ENCODE measurements around the gene SIDT1. TPM values are rescaled to one million over a fixed set of nuclear protein-coding genes. Genes with fewer than 3 reads are reported as not detected.

SIDT1 gene
- total RNA-seq, 1 experiment from 2014 or later, result not detected

- Mint-ChIP-seq H3K9me3 (no peaks in the 10 kb centered on the region), H3K36me3 (ENCODE audit: insufficient read depth in 1 of 3, low read depth in 3 of 3) (no peaks in the 10 kb centered on the region; a peak in 1 of 7 replicates), H3K27ac (no peak overlapping the region), H3K4me1 (peaks cover 17 to 19% of the 10 kb centered on the region in 2 experiments), H3K4me3 (no peak overlapping the region), H3K27me3 (ENCODE audit: low read depth) (no peaks in the 10 kb centered on the region)
- no peak overlapping the region for H3T11ph ChIP-seq (ENCODE audit: low read length)
- no peak overlapping the region for H3K27ac ChIP-seq (ENCODE audit: insufficient read length, low read depth, low read length)
- H4K91ac ChIP-seq (ENCODE audit: insufficient read length, low read depth, low read length), result no peak overlapping the region
- H3K27me3 ChIP-seq (ENCODE audit: insufficient read depth, low read length), result no peaks in the 10 kb centered on the region
- H3K18ac ChIP-seq (ENCODE audit: insufficient read length, low read depth, low read length), result no peak overlapping the region
- H3K14ac ChIP-seq (ENCODE audit: insufficient read depth, low read length), result no peak overlapping the region
- H3K9ac ChIP-seq (ENCODE audit: extremely low read depth, insufficient read length, low read length), result no peak overlapping the region
- H4K5ac ChIP-seq (ENCODE audit: insufficient read length, low read depth, low read length), result no peak overlapping the region
- no peak for TF ChIP-seq CTCF (conservative IDR thresholded peaks at IDR 0.05)
- H2BK20ac ChIP-seq (ENCODE audit: low read depth, low read length, poor library complexity, severe bottlenecking), result no peak overlapping the region
- H2BK120ac ChIP-seq (ENCODE audit: low read depth, low read length, poor library complexity, severe bottlenecking), result no peak overlapping the region
- H2BK5ac ChIP-seq (ENCODE audit: insufficient read length, low read length), result no peak overlapping the region
- no peak overlapping the region for H2AFZ ChIP-seq (ENCODE audit: low read length)
- no peaks in the 10 kb centered on the region for H4K20me1 ChIP-seq (ENCODE audit: control insufficient read depth, insufficient read depth, insufficient read length)
- H3K9me3 ChIP-seq (ENCODE audit: control insufficient read depth, low read depth, low read length), result no peaks in the 10 kb centered on the region
- no peak overlapping the region for H2AK5ac ChIP-seq (ENCODE audit: insufficient read length, low read length)
- no peak overlapping the region for H3K4ac ChIP-seq (ENCODE audit: low read depth, low read length)
- H3K23ac ChIP-seq (ENCODE audit: insufficient read length, low read depth, low read length), result no peak overlapping the region
- no peaks in the 10 kb centered on the region for H3K79me2 ChIP-seq (ENCODE audit: insufficient read depth, low read length)
- H3K23me2 ChIP-seq (ENCODE audit: insufficient read length, low read depth, low read length, poor library complexity, severe bottlenecking), result no peaks in the 10 kb centered on the region
- H3K79me1 ChIP-seq (ENCODE audit: insufficient read depth, low read depth, low read length, poor library complexity, severe bottlenecking), result no peaks in the 10 kb centered on the region
- no CpG with 5 or more reads among the region's 2 CpGs for WGBS (ENCODE audit: extremely low coverage, insufficient read length, low lambda C conversion rate)
- H3K4me1 ChIP-seq (ENCODE audit: insufficient read depth, low read length), result peaks cover 11% of the 10 kb centered on the region; the same call in 1 of the 2 replicates
- H3K56ac ChIP-seq (ENCODE audit: insufficient read length, low read depth, low read length), result no peak overlapping the region
- H3K4me2 ChIP-seq (ENCODE audit: insufficient read depth, insufficient read length, low read length), result no peak overlapping the region
- H2BK15ac ChIP-seq (ENCODE audit: low read depth, low read length), result no peak overlapping the region
- no peak overlapping the region for H4K8ac ChIP-seq (replicated peaks; ENCODE audit: insufficient read length, low read depth, low read length)
- DNase-seq, result no peak
- H2BK12ac ChIP-seq (ENCODE audit: insufficient read length, low read depth, low read length), result no peak overlapping the region
These were observed 69.9 kb downstream of the SIDT1 start for GRCh38 chr3:113602256-113602655.

Measured in H9 (cell line).